GM12891 (cell line): ENCODE results near the gene COIL.

ENCODE experiments used
- POLR2A ChIP-seq: IDR thresholded peaks from 2 replicates; pipeline ENCODE4 v1.6.1; 2011; ENCODE audit warnings: low read depth, low read length, control low read depth
- POLR2AphosphoS5 ChIP-seq: IDR thresholded peaks from 2 replicates; pipeline ENCODE4 v1.6.1; 2011; ENCODE audit warnings: low read depth, low read length, control low read depth
- SPI1 ChIP-seq: IDR thresholded peaks from 2 replicates; pipeline ENCODE4 v1.6.1; 2011; ENCODE audit warnings: low read depth, low read length, control low read depth
- TAF1 ChIP-seq: IDR thresholded peaks from 2 replicates; pipeline ENCODE4 v1.6.1; 2011; ENCODE audit warnings: low read depth, low read length, control low read depth

GRCh38 chr17:56913000-56913311 lies 47.9 kb downstream of the COIL start:
- TF ChIP-seq POLR2A (no peak), SPI1 (no peak), TAF1 (no peak), POLR2AphosphoS5 (no peak)
